GM21825 (cell line): ENCODE data around the gene COQ7.

Experiments
- ATAC-seq: cut with Tn5 transposase; IDR thresholded peaks from one replicate; pipeline ENCODE4 v1.9.1; 2021; ENCODE audit warnings: mild to moderate bottlenecking, moderate library complexity; ENCODE audit not compliant: unreplicated experiment

The COQ7 gene

GRCh38 chr16:19067349-19068236 is at the start of gene COQ7:
TSS of gene COQ7 (plus strand) at chr16:19067614. CDS start at chr16:19067665, 51 bp downstream.
- ATAC-seq: peak; percentile 91

- ATAC-seq: no peak
Observed at GRCh38 chr16:19020689-19021088, 46.7 kb upstream of the COQ7 start.

- ATAC-seq: no peak
Observed at GRCh38 chr16:19021747-19022146, 45.7 kb upstream of the COQ7 start.

- ATAC-seq: no peak
Observed at GRCh38 chr16:19027416-19027815, 40.0 kb upstream of the COQ7 start.

- no peak for ATAC-seq
Observed at GRCh38 chr16:19029980-19030379, 37.4 kb upstream of the COQ7 start.

GRCh38 chr16:19031738-19032137 is 35.7 kb upstream of the COQ7 start:
- no peak for ATAC-seq

- ATAC-seq: no peak
Observed at GRCh38 chr16:19033761-19034160, 33.7 kb upstream of the COQ7 start.

- no peak for ATAC-seq
Observed at GRCh38 chr16:19040400-19040799, 27.0 kb upstream of the COQ7 start.

GRCh38 chr16:19044769-19045168 is 22.6 kb upstream of the COQ7 start:
- ATAC-seq: no peak

GRCh38 chr16:19046062-19046461 is 21.4 kb upstream of the COQ7 start:
- ATAC-seq: no peak

- no peak for ATAC-seq
Observed at GRCh38 chr16:19062706-19063105, 4.7 kb upstream of the COQ7 start.

- no peak for ATAC-seq
Observed at GRCh38 chr16:19066988-19067348, 446 bp upstream of the COQ7 start.

GRCh38 chr16:19068237-19068815 is 912 bp downstream of the COQ7 start:
- no peak for ATAC-seq

- no peak for ATAC-seq
Observed at GRCh38 chr16:19071811-19072777, 4.7 kb downstream of the COQ7 start.

- ATAC-seq: no peak
Observed at GRCh38 chr16:19073344-19073743, 5.9 kb downstream of the COQ7 start.

- ATAC-seq: no peak
Observed at GRCh38 chr16:19073863-19074262, 6.4 kb downstream of the COQ7 start.

GRCh38 chr16:19075511-19075910 is 8.1 kb downstream of the COQ7 start:
- no peak for ATAC-seq

- no peak for ATAC-seq
Observed at GRCh38 chr16:19077879-19078278, 10.5 kb downstream of the COQ7 start.

- no peak for ATAC-seq
Observed at GRCh38 chr16:19083670-19084069, 16.3 kb downstream of the COQ7 start.

- no peak for ATAC-seq
Observed at GRCh38 chr16:19084139-19084538, 16.7 kb downstream of the COQ7 start.

- no peak for ATAC-seq
Observed at GRCh38 chr16:19084879-19085278, 17.5 kb downstream of the COQ7 start.
